Neural cell (in vitro differentiated cells): ENCODE measurements around the gene C6orf120. TPM values are rescaled to one million over a fixed set of nuclear protein-coding genes. Genes with fewer than 3 reads are reported as not detected.

ENCODE experiments used
- H2AFZ ChIP-seq: fragments of 200-600, 300-800 bp; sonication (generic), shearing (Covaris generic); 2 replicates; pipeline ENCODE4 v1.6.0; 2014; ENCODE audit warnings: low read depth, mild to moderate bottlenecking, antibody characterized with exemption, low read length, moderate library complexity
- H3F3A ChIP-seq: fragments of 200-600 bp; shearing (Covaris generic); 2 replicates; pipeline ENCODE4 v1.6.1; 2016; ENCODE audit warnings: mild to moderate bottlenecking, moderate library complexity, mixed read lengths, antibody characterized with exemption, low read length; ENCODE audit not compliant: insufficient read depth, poor library complexity, severe bottlenecking
- H3K27ac ChIP-seq: fragments of 200-600, 300-800 bp; sonication (generic), shearing (Covaris generic); 2 replicates; pipeline ENCODE4 v1.5.1; 2014; ENCODE audit warnings: mild to moderate bottlenecking, low read length, moderate library complexity
- H3K27me3 ChIP-seq: fragments of 300-800, 200-600 bp; sonication (generic), shearing (Covaris generic); 2 replicates; pipeline ENCODE4 v1.6.0; 2014; ENCODE audit warnings: mild to moderate bottlenecking, low read depth, low read length, moderate library complexity; ENCODE audit not compliant: insufficient read depth
- H3K36me3 ChIP-seq: fragments of 300-800, 200-600 bp; sonication (generic), shearing (Covaris generic); 2 replicates; pipeline ENCODE4 v1.5.1; 2014; ENCODE audit warnings: mild to moderate bottlenecking, antibody characterized with exemption, low read length, moderate library complexity; ENCODE audit not compliant: insufficient read depth
- H3K4me2 ChIP-seq: fragments of 300-800, 200-600 bp; sonication (generic), shearing (Covaris generic); 2 replicates; pipeline ENCODE4 v1.6.0; 2014; ENCODE audit warnings: mild to moderate bottlenecking, low read length
- H3K4me3 ChIP-seq: fragments of 300-800, 200-600 bp; sonication (generic), shearing (Covaris generic); 2 replicates; pipeline ENCODE4 v1.5.1; 2014; ENCODE audit warnings: mild to moderate bottlenecking, low read length, moderate library complexity
- H3K79me2 ChIP-seq: fragments of 200-600 bp; shearing (Covaris generic); replicated peaks from 2 replicates; pipeline ENCODE4 v1.6.0; 2014; ENCODE audit warnings: mild to moderate bottlenecking, low read length, moderate library complexity; ENCODE audit not compliant: insufficient read depth
- H3K9ac ChIP-seq: fragments of 300-800, 200-600 bp; sonication (generic), shearing (Covaris generic); 2 replicates; pipeline ENCODE4 v1.6.1; 2016; ENCODE audit warnings: mild to moderate bottlenecking, low read length, mixed read lengths
- H3K9me2 ChIP-seq: fragments of 200-600 bp; shearing (Covaris generic); 2 replicates; pipeline ENCODE4 v1.6.1; 2016; ENCODE audit warnings: mild to moderate bottlenecking, low read length, mixed read lengths; ENCODE audit not compliant: insufficient read depth
- H3K9me3 ChIP-seq: fragments of 200-600, 300-800 bp; sonication (generic), shearing (Covaris generic); 2 replicates; pipeline ENCODE4 v1.6.1; 2016; ENCODE audit warnings: mild to moderate bottlenecking, mixed run types, low read length, moderate library complexity, mixed read lengths
- H4K20me1 ChIP-seq: fragments of 200-600 bp; shearing (Covaris generic); 2 replicates; pipeline ENCODE4 v1.6.1; 2016; ENCODE audit warnings: mild to moderate bottlenecking, mixed run types; ENCODE audit not compliant: insufficient read depth
- EP300 ChIP-seq: fragments of 450-650 bp; conservative IDR thresholded peaks from 2 replicates; pipeline ENCODE4 v1.6.1; 2014; ENCODE audit warnings: antibody characterized with exemption, mild to moderate bottlenecking, moderate library complexity; ENCODE audit not compliant: poor library complexity, severe bottlenecking
- EZH2 ChIP-seq: fragments of 200-600, 300-800 bp; shearing (Covaris generic), sonication (generic); IDR thresholded peaks from 2 replicates; pipeline ENCODE4 v1.6.1; 2014; ENCODE audit warnings: antibody characterized with exemption, low read length, borderline replicate concordance, mild to moderate bottlenecking; ENCODE audit not compliant: insufficient read depth, poor library complexity, severe bottlenecking
- MXI1 ChIP-seq: fragments of 450-650 bp; conservative IDR thresholded peaks from 2 replicates; pipeline ENCODE4 v1.6.1; 2014; ENCODE audit warnings: antibody characterized with exemption, mild to moderate bottlenecking; ENCODE audit not compliant: poor library complexity, severe bottlenecking
- POLR2AphosphoS5 ChIP-seq: IDR thresholded peaks from 2 replicates; pipeline ENCODE4 v1.6.1; 2012
- RAD21 ChIP-seq: fragments of 450-650 bp; conservative IDR thresholded peaks from 2 replicates; pipeline ENCODE4 v1.6.1; 2014; ENCODE audit warnings: antibody characterized with exemption, mild to moderate bottlenecking, moderate library complexity
- REST ChIP-seq: IDR thresholded peaks from 2 replicates; pipeline ENCODE4 v1.6.1; 2012; ENCODE audit warnings: borderline replicate concordance
- SMC3 ChIP-seq: fragments of 450-650 bp; conservative IDR thresholded peaks from 2 replicates; pipeline ENCODE4 v1.6.1; 2014; ENCODE audit warnings: antibody characterized with exemption, mild to moderate bottlenecking, moderate library complexity; ENCODE audit not compliant: poor library complexity
- TAF1 ChIP-seq: IDR thresholded peaks from 2 replicates; pipeline ENCODE4 v1.6.1; 2012; ENCODE audit warnings: low read depth
- polyA plus RNA-seq: library from polyadenylated mRNA; depleted of rRNA; stranded (reverse); fragments of >200 nt; gene quantifications from 2 replicates; pipeline ENCODE4 v1.2.3, GENCODE V29; 2014
- TF ChIP-seq, protein P1 (sequence below): fragments of 450-650 bp; IDR thresholded peaks from 2 replicates; pipeline ENCODE4 v1.5.1; 2014; ENCODE audit warnings: antibody characterized with exemption, mild to moderate bottlenecking, moderate library complexity; ENCODE audit not compliant: poor library complexity, severe bottlenecking

Gene C6orf120
- polyA plus RNA-seq, 1 donor from 2014 or later: 17.8 TPM

- TF ChIP-seq EP300: no peak
- no peak for TF ChIP-seq MXI1
- TF ChIP-seq RAD21: no peak
- no peak for TF ChIP-seq TAF1
- no peak for TF ChIP-seq POLR2AphosphoS5
- TF ChIP-seq SMC3: no peak
- TF ChIP-seq, protein P1, sequence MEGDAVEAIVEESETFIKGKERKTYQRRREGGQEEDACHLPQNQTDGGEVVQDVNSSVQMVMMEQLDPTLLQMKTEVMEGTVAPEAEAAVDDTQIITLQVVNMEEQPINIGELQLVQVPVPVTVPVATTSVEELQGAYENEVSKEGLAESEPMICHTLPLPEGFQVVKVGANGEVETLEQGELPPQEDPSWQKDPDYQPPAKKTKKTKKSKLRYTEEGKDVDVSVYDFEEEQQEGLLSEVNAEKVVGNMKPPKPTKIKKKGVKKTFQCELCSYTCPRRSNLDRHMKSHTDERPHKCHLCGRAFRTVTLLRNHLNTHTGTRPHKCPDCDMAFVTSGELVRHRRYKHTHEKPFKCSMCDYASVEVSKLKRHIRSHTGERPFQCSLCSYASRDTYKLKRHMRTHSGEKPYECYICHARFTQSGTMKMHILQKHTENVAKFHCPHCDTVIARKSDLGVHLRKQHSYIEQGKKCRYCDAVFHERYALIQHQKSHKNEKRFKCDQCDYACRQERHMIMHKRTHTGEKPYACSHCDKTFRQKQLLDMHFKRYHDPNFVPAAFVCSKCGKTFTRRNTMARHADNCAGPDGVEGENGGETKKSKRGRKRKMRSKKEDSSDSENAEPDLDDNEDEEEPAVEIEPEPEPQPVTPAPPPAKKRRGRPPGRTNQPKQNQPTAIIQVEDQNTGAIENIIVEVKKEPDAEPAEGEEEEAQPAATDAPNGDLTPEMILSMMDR: no peak
- TF ChIP-seq REST: no peak
- TF ChIP-seq EZH2: no peak
- no peak overlapping the region for H3K4me2 ChIP-seq
These were observed 12.6 kb upstream of the C6orf120 start for GRCh38 chr6:169689287-169689686.

GRCh38 chr6:169691260-169691659 lies 10.7 kb upstream of the C6orf120 start:
- Histone ChIP-seq H4K20me1 (no peaks in the 10 kb centered on the region), H3K4me2 (no peak overlapping the region), H3K9me3 (peaks cover 3% of the 10 kb centered on the region), H3K27ac (no peak overlapping the region), H2AFZ (no peak overlapping the region), H3K9me2 (no peaks in the 10 kb centered on the region), H3K27me3 (no peaks in the 10 kb centered on the region), H3K79me2 (no peaks in the 10 kb centered on the region), H3F3A (no peaks in the 10 kb centered on the region), H3K36me3 (peaks cover 8% of the 10 kb centered on the region), H3K9ac (no peak overlapping the region), H3K4me3 (no peak overlapping the region)
- TF ChIP-seq POLR2AphosphoS5 (no peak), EZH2 (no peak), EP300 (no peak), RAD21 (no peak), REST (no peak), SMC3 (no peak), TAF1 (no peak), MXI1 (no peak)
- TF ChIP-seq, protein P1: no peak

More at GRCh38 chr6:169689287-169689686, 12.6 kb upstream of the C6orf120 start:
- H3K4me3 ChIP-seq: no peak overlapping the region
- H4K20me1 ChIP-seq: no peaks in the 10 kb centered on the region
- H3K9ac ChIP-seq: no peak overlapping the region
- no peak overlapping the region for H3K27ac ChIP-seq
- no peak overlapping the region for H2AFZ ChIP-seq
- H3K79me2 ChIP-seq: no peaks in the 10 kb centered on the region
- H3K9me2 ChIP-seq: no peaks in the 10 kb centered on the region
- no peaks in the 10 kb centered on the region for H3F3A ChIP-seq
- peaks cover 3% of the 10 kb centered on the region for H3K9me3 ChIP-seq
- no peaks in the 10 kb centered on the region for H3K27me3 ChIP-seq
- peaks cover 8% of the 10 kb centered on the region for H3K36me3 ChIP-seq
